WTC11 (cell line): Measurements from ENCODE around the gene CNBP. TPM values are rescaled to one million over a fixed set of nuclear protein-coding genes. Genes with fewer than 3 reads are reported as not detected.

Experiments used
- ATAC-seq: fragments of 200-7000 bp; cut with Tn5 transposase; 2 replicates; pipeline ENCODE4 v1.10.0; 2021; ENCODE audit warnings: mild to moderate bottlenecking, moderate library complexity
- CTCF ChIA-PET: fragments of 300-600 bp; sonication (Branson Sonifier 250); formaldehyde crosslinking; loops from one replicate; lab custom pipeline; 2021; ENCODE audit warnings: antibody characterized with exemption; lab: Charles Lee
- POLR2A ChIA-PET: fragments of 350-600 bp; sonication (Branson Sonifier 250); formaldehyde crosslinking; loops from one replicate; lab custom pipeline; 2021; ENCODE audit warnings: antibody characterized with exemption; lab: Charles Lee
- DNase-seq: peaks from one replicate; pipeline ENCODE4 v3.0.0; 2021; ENCODE audit warnings: low spot score
- H3K27ac Mint-ChIP-seq: 2 replicates; pipeline ENCODE4 v1.8.0; 2021; ENCODE audit warnings: mixed read lengths
- H3K27me3 Mint-ChIP-seq: 2 replicates; pipeline ENCODE4 v1.8.0; 2021; ENCODE audit warnings: low read depth, mild to moderate bottlenecking, moderate library complexity, mixed read lengths
- H3K36me3 Mint-ChIP-seq: 2 replicates; pipeline ENCODE4 v1.8.0; 2021; ENCODE audit warnings: mixed read lengths
- H3K4me1 Mint-ChIP-seq: 2 replicates; pipeline ENCODE4 v1.8.0; 2022; ENCODE audit warnings: mixed read lengths
- H3K4me3 Mint-ChIP-seq: 2 replicates; pipeline ENCODE4 v1.8.0; 2021; ENCODE audit warnings: mild to moderate bottlenecking, moderate library complexity, mixed read lengths
- H3K9me3 Mint-ChIP-seq: 2 replicates; pipeline ENCODE4 v1.8.0; 2021; ENCODE audit warnings: mixed read lengths
- ARID4B ChIP-seq: sonication (generic); formaldehyde crosslinking; IDR thresholded peaks from 2 replicates; pipeline ENCODE4 v1.8.0; 2023; ENCODE audit warnings: missing genetic modification reagents, mild to moderate bottlenecking, borderline replicate concordance
- ATF1 ChIP-seq: sonication (generic); formaldehyde crosslinking; IDR thresholded peaks from 2 replicates; pipeline ENCODE4 v1.8.1; 2023; ENCODE audit warnings: mild to moderate bottlenecking, moderate library complexity, missing genetic modification reagents
- ATF3 ChIP-seq: sonication (generic); formaldehyde crosslinking; conservative IDR thresholded peaks from 2 replicates; pipeline ENCODE4 v1.8.1; 2022; ENCODE audit warnings: mild to moderate bottlenecking, missing genetic modification reagents
- FOXP1 ChIP-seq: sonication (generic); formaldehyde crosslinking; IDR thresholded peaks from 2 replicates; pipeline ENCODE4 v1.8.0; 2022; ENCODE audit warnings: missing genetic modification reagents, mild to moderate bottlenecking, moderate library complexity, borderline replicate concordance
- KAT7 ChIP-seq: sonication (generic); formaldehyde crosslinking; IDR thresholded peaks from 2 replicates; pipeline ENCODE4 v1.8.1; 2023; ENCODE audit warnings: missing genetic modification reagents, mild to moderate bottlenecking, borderline replicate concordance
- NR3C1 ChIP-seq: sonication (generic); formaldehyde crosslinking; conservative IDR thresholded peaks from 2 replicates; pipeline ENCODE4 v1.8.1; 2023; ENCODE audit warnings: low read depth, mild to moderate bottlenecking, missing genetic modification reagents
- SMAD3 ChIP-seq: sonication (generic); formaldehyde crosslinking; IDR thresholded peaks from 2 replicates; pipeline ENCODE4 v1.8.0; 2022; ENCODE audit warnings: missing genetic modification reagents, mild to moderate bottlenecking, borderline replicate concordance
- STAT6 ChIP-seq: sonication (generic); formaldehyde crosslinking; conservative IDR thresholded peaks from 2 replicates; pipeline ENCODE4 v1.8.1; 2023; ENCODE audit warnings: mild to moderate bottlenecking, low read depth, missing genetic modification reagents, moderate library complexity
- ZNF263 ChIP-seq: sonication (generic); formaldehyde crosslinking; IDR thresholded peaks from 2 replicates; pipeline ENCODE4 v1.8.1; 2022; ENCODE audit warnings: low read depth, mild to moderate bottlenecking, moderate library complexity, missing genetic modification reagents
- total RNA-seq: library from RNA; stranded (reverse); gene quantifications from 3 replicates; pipeline ENCODE4 v1.2.3, GENCODE V29; 2021
- TF ChIP-seq, protein P1 (sequence below): sonication (generic); formaldehyde crosslinking; IDR thresholded peaks from 2 replicates; pipeline ENCODE4 v1.8.1; 2022; ENCODE audit warnings: mild to moderate bottlenecking, missing genetic modification reagents, moderate library complexity, borderline replicate concordance
- TF ChIP-seq, protein P2 (sequence below): sonication (generic); formaldehyde crosslinking; IDR thresholded peaks from 2 replicates; pipeline ENCODE4 v1.8.0; 2022; ENCODE audit warnings: missing genetic modification reagents

CNBP gene
- total RNA-seq, 1 experiment from 2014 or later: 329 TPM

DNA sequence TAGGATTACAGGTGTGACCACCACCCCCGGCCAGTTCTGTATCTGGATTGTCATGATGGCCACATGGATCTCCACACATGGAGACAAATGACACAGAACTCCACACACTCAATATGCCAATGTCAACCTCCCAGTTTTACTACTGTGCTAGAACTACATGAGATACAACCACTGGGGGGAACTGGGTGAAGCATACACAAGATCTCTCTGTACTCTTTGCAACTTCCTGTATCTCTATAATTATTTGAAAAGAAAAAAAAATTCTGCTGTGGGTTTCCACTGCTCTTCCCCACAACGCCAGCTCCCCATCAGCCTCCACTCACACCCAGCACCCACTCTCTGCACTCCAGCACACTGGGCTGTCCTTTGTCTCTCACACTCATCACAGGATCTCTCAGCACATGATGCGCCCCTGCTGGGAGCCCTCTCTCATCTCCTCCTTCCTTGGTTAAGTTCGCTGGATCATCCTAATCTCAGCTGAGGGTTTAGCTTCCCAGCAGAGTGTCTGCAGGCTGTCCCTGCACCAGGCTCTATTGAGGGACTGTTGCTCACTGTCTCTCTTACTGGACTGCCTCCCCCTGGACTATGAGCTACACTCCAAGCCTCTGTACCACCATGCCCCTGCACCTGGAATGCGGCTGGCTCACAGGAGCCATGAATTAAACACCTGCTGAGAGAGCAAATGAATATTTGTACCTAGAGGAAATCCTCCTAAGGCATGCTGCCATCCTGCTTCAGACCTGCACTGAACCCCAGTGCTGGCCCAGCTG, 51.4 kb downstream of the CNBP start:
- DNase-seq (no peak), ATAC-seq (peak; percentile 65)
- H3K27me3 Mint-ChIP-seq: no peaks in the 10 kb centered on the region
- TF ChIP-seq KAT7: no peak
- no peak for TF ChIP-seq SMAD3 (CRISPR knock-in tag)
- TF ChIP-seq, protein P1, sequence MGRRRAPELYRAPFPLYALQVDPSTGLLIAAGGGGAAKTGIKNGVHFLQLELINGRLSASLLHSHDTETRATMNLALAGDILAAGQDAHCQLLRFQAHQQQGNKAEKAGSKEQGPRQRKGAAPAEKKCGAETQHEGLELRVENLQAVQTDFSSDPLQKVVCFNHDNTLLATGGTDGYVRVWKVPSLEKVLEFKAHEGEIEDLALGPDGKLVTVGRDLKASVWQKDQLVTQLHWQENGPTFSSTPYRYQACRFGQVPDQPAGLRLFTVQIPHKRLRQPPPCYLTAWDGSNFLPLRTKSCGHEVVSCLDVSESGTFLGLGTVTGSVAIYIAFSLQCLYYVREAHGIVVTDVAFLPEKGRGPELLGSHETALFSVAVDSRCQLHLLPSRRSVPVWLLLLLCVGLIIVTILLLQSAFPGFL (CRISPR knock-in tag): no peak
- no peak for TF ChIP-seq ATF3 (CRISPR knock-in tag)
- no peak for TF ChIP-seq STAT6 (CRISPR knock-in tag)
- no peak for TF ChIP-seq ARID4B
- TF ChIP-seq, protein P2, sequence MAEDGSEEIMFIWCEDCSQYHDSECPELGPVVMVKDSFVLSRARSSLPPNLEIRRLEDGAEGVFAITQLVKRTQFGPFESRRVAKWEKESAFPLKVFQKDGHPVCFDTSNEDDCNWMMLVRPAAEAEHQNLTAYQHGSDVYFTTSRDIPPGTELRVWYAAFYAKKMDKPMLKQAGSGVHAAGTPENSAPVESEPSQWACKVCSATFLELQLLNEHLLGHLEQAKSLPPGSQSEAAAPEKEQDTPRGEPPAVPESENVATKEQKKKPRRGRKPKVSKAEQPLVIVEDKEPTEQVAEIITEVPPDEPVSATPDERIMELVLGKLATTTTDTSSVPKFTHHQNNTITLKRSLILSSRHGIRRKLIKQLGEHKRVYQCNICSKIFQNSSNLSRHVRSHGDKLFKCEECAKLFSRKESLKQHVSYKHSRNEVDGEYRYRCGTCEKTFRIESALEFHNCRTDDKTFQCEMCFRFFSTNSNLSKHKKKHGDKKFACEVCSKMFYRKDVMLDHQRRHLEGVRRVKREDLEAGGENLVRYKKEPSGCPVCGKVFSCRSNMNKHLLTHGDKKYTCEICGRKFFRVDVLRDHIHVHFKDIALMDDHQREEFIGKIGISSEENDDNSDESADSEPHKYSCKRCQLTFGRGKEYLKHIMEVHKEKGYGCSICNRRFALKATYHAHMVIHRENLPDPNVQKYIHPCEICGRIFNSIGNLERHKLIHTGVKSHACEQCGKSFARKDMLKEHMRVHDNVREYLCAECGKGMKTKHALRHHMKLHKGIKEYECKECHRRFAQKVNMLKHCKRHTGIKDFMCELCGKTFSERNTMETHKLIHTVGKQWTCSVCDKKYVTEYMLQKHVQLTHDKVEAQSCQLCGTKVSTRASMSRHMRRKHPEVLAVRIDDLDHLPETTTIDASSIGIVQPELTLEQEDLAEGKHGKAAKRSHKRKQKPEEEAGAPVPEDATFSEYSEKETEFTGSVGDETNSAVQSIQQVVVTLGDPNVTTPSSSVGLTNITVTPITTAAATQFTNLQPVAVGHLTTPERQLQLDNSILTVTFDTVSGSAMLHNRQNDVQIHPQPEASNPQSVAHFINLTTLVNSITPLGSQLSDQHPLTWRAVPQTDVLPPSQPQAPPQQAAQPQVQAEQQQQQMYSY (CRISPR knock-in tag): no peak
- TF ChIP-seq FOXP1: no peak
- no peak for TF ChIP-seq ATF1
- TF ChIP-seq ZNF263: no peak
- no peak for TF ChIP-seq NR3C1 (CRISPR knock-in tag)
- peaks cover 43% of the 10 kb centered on the region for H3K36me3 Mint-ChIP-seq
- POLR2A ChIA-PET: no interaction called here
- H3K4me3 Mint-ChIP-seq: no peak overlapping the region
- CTCF ChIA-PET: interaction anchor here (1.8 to 2.7 kb wide), 5 partner anchors 11 to 162 kb away, joined by 4 to 7 read pairs (median 6); partner anchors contain the start of gene RAB43
- no peaks in the 10 kb centered on the region for H3K9me3 Mint-ChIP-seq
- peaks cover 7% of the 10 kb centered on the region; the same call in 1 of the 2 replicates for H3K4me1 Mint-ChIP-seq
- peak overlapping the region; percentile 36; the same call in 1 of the 2 replicates for H3K27ac Mint-ChIP-seq
